ENCODE measurements around the gene GRK7. TPM values are rescaled to one million over a fixed set of nuclear protein-coding genes. Genes with fewer than 3 reads are reported as not detected.

Gene GRK7
- total RNA-seq: under 1 TPM in 1 of 10 donors, not detected in 9; 0.07 TPM
- under 1 TPM in 1 of 2 donors, not detected in 1; 0.03 TPM for polyA plus RNA-seq
- long read RNA-seq, donor 1, partial matches to known transcripts: 0 of 3 reads
- long read RNA-seq, donor 1, other reads (novel, unspliced or antisense): 3 of 3 reads
- long read RNA-seq, donor 2, partial matches to known transcripts: 0 of 1 reads
- long read RNA-seq, donor 2, other reads (novel, unspliced or antisense): 1 of 1 reads
- long read RNA-seq, donor 3, partial matches to known transcripts: 0 of 2 reads
- long read RNA-seq, donor 3, other reads (novel, unspliced or antisense): 2 of 2 reads

GRCh38 chr3:141763088-141763750 lies at the start of gene GRK7:
GRK7 (plus strand) TSS chr3:141763408; CDS start chr3:141778285, 14,877 bp downstream.
- intact Hi-C loops (cut with DNase I): no loop called here
- no peak for ATAC-seq
- TF ChIP-seq CTCF (IDR thresholded peaks at IDR 0.05): no peak

GRCh38 chr3:141714671-141715070 lies 48.5 kb upstream of the GRK7 start:
- Histone ChIP-seq H3K27ac (no peak overlapping the region), H3K36me3 (no peaks in the 10 kb centered on the region), H3K4me1 (peaks cover 0 to 5% (median 0%) of the 10 kb centered on the region in 9 donors), H3K9me3 (peaks cover 0 to 18% (median 3%) of the 10 kb centered on the region in 11 donors), H3K27me3 (no peaks in the 10 kb centered on the region), H3K4me3 (no peak overlapping the region)
- WGBS, 2 donors: 95 to 100% methylated on average over 1 of the region's 1 CpG
- intact Hi-C loops (cut with DNase I): no loop called here
- ATAC-seq (no peak), DNase-seq (no peak)
- no peak for TF ChIP-seq CTCF (IDR thresholded peaks at IDR 0.05)

More at GRCh38 chr3:141763088-141763750, at the start of gene GRK7:
- Histone ChIP-seq H3K27ac (no peak within 1 kb of the TSS), H3K4me1 (no peaks in the 10 kb centered on the region), H3K27me3 (no peaks in the 10 kb centered on the region), H3K36me3 (no peaks in the 10 kb centered on the region), H3K4me3 (no peak within 1 kb of the TSS), H3K9me3 (no peaks in the 10 kb centered on the region)
- DNase-seq: no peak
- WGBS, 2 donors: 89 to 97% methylated on average over 8 to 9 of the region's 9 CpGs

GRCh38 chr3:141722081-141722480 lies 41.1 kb upstream of the GRK7 start:
- ATAC-seq: no peak
- no peak overlapping the region for H3K27ac ChIP-seq
- no peaks in the 10 kb centered on the region for H3K9me3 ChIP-seq
- no peak for TF ChIP-seq CTCF (IDR thresholded peaks at IDR 0.05)
- no peak for DNase-seq
- 91 to 93% methylated on average over 2 of the region's 2 CpGs for WGBS, 2 donors
- H3K27me3 ChIP-seq: no peaks in the 10 kb centered on the region
- H3K4me1 ChIP-seq: peaks cover 0 to 6% (median 0%) of the 10 kb centered on the region in 9 donors
- H3K36me3 ChIP-seq: no peaks in the 10 kb centered on the region
- intact Hi-C loops (cut with DNase I): no loop called here
- H3K4me3 ChIP-seq: no peak overlapping the region

GRCh38 chr3:141722648-141723047 lies 40.6 kb upstream of the GRK7 start:
- Histone ChIP-seq H3K36me3 (no peaks in the 10 kb centered on the region), H3K4me3 (no peak overlapping the region), H3K27me3 (no peaks in the 10 kb centered on the region), H3K4me1 (peaks cover 0 to 6% (median 0%) of the 10 kb centered on the region in 9 donors), H3K9me3 (no peaks in the 10 kb centered on the region), H3K27ac (no peak overlapping the region)
- intact Hi-C loops (cut with DNase I): no loop called here
- 86 to 90% methylated on average over 2 of the region's 2 CpGs for WGBS, 2 donors
- DNase-seq (no peak), ATAC-seq (no peak)
- TF ChIP-seq CTCF (IDR thresholded peaks at IDR 0.05): no peak

All from heart right ventricle (tissue), 16 donors.